ENCODE results near the gene NKAIN1. TPM values are rescaled to one million over a fixed set of nuclear protein-coding genes. Genes with fewer than 3 reads are reported as not detected.

NKAIN1 gene
- total RNA-seq, 1 experiment from 2014 or later: 1.1 TPM

DNA sequence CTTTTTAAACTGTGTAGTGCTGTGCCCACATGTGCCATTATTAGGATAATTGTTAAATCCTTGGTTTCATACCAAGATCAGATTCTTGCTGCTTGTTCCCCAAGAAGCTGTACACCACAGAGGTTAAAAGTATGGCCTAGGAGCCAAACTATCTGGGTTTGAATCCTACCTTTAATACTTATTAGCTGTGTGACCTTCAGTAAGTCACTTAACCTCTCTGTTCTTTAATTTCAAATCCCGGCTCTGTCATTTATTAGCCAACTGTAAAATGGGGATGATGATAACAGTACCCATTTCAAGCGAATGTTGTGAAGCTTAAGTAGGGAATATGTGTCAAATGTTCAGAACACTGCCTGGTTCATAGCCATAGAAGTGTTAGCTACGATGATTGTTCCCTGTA lies 32.6 kb downstream of the NKAIN1 start:
- no peak overlapping the region for H3K4me2 ChIP-seq (ENCODE audit: low read length)
- no peaks in the 10 kb centered on the region for H3K79me2 ChIP-seq (ENCODE audit: insufficient read depth, low read length)
- intact Hi-C loops (cut with micrococcal nuclease): no loop called here
- H4K20me1 ChIP-seq (ENCODE audit: insufficient read depth): no peaks in the 10 kb centered on the region
- no peak for DNase-seq (ENCODE audit: low read depth, low spot score)
- TF ChIP-seq CEBPB (IDR thresholded peaks at IDR 0.05; ENCODE audit: low read depth) (no peak), CBX3 (IDR thresholded peaks at IDR 0.05; ENCODE audit: low read depth) (no peak), EGR1 (IDR thresholded peaks at IDR 0.05; ENCODE audit: low read depth) (no peak), POLR2AphosphoS5 (IDR thresholded peaks at IDR 0.05; ENCODE audit: low read depth, low read length) (no peak), SIN3A (IDR thresholded peaks at IDR 0.05; ENCODE audit: low read depth) (no peak), ZFX (IDR thresholded peaks at IDR 0.05) (no peak), TCF7L2 (IDR thresholded peaks at IDR 0.05; ENCODE audit: borderline replicate concordance, extremely low read depth, insufficient read depth, insufficient read length) (no peak), SRF (IDR thresholded peaks at IDR 0.05; ENCODE audit: low read depth) (no peak), JUND (IDR thresholded peaks at IDR 0.05) (no peak), EZH2 (IDR thresholded peaks at IDR 0.05) (no peak), SP1 (IDR thresholded peaks at IDR 0.05; ENCODE audit: low read depth) (no peak), FOSL1 (IDR thresholded peaks at IDR 0.05; ENCODE audit: low read depth) (no peak), ELF1 (IDR thresholded peaks at IDR 0.05; ENCODE audit: borderline replicate concordance, low read depth) (no peak), ZNF274 (IDR thresholded peaks at IDR 0.05; ENCODE audit: low read depth, low read length) (no peak)
- TF ChIP-seq, protein P1, sequence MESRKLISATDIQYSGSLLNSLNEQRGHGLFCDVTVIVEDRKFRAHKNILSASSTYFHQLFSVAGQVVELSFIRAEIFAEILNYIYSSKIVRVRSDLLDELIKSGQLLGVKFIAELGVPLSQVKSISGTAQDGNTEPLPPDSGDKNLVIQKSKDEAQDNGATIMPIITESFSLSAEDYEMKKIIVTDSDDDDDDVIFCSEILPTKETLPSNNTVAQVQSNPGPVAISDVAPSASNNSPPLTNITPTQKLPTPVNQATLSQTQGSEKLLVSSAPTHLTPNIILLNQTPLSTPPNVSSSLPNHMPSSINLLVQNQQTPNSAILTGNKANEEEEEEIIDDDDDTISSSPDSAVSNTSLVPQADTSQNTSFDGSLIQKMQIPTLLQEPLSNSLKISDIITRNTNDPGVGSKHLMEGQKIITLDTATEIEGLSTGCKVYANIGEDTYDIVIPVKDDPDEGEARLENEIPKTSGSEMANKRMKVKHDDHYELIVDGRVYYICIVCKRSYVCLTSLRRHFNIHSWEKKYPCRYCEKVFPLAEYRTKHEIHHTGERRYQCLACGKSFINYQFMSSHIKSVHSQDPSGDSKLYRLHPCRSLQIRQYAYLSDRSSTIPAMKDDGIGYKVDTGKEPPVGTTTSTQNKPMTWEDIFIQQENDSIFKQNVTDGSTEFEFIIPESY (IDR thresholded peaks at IDR 0.05; ENCODE audit: extremely low read depth, insufficient replicate concordance, low read length): no peak
- TF ChIP-seq, protein P2, sequence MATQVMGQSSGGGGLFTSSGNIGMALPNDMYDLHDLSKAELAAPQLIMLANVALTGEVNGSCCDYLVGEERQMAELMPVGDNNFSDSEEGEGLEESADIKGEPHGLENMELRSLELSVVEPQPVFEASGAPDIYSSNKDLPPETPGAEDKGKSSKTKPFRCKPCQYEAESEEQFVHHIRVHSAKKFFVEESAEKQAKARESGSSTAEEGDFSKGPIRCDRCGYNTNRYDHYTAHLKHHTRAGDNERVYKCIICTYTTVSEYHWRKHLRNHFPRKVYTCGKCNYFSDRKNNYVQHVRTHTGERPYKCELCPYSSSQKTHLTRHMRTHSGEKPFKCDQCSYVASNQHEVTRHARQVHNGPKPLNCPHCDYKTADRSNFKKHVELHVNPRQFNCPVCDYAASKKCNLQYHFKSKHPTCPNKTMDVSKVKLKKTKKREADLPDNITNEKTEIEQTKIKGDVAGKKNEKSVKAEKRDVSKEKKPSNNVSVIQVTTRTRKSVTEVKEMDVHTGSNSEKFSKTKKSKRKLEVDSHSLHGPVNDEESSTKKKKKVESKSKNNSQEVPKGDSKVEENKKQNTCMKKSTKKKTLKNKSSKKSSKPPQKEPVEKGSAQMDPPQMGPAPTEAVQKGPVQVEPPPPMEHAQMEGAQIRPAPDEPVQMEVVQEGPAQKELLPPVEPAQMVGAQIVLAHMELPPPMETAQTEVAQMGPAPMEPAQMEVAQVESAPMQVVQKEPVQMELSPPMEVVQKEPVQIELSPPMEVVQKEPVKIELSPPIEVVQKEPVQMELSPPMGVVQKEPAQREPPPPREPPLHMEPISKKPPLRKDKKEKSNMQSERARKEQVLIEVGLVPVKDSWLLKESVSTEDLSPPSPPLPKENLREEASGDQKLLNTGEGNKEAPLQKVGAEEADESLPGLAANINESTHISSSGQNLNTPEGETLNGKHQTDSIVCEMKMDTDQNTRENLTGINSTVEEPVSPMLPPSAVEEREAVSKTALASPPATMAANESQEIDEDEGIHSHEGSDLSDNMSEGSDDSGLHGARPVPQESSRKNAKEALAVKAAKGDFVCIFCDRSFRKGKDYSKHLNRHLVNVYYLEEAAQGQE (IDR thresholded peaks at IDR 0.05; ENCODE audit: low read depth): no peak
- TF ChIP-seq, protein P3, sequence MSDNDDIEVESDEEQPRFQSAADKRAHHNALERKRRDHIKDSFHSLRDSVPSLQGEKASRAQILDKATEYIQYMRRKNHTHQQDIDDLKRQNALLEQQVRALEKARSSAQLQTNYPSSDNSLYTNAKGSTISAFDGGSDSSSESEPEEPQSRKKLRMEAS (IDR thresholded peaks at IDR 0.05): no peak
- TF ChIP-seq, protein P4, sequence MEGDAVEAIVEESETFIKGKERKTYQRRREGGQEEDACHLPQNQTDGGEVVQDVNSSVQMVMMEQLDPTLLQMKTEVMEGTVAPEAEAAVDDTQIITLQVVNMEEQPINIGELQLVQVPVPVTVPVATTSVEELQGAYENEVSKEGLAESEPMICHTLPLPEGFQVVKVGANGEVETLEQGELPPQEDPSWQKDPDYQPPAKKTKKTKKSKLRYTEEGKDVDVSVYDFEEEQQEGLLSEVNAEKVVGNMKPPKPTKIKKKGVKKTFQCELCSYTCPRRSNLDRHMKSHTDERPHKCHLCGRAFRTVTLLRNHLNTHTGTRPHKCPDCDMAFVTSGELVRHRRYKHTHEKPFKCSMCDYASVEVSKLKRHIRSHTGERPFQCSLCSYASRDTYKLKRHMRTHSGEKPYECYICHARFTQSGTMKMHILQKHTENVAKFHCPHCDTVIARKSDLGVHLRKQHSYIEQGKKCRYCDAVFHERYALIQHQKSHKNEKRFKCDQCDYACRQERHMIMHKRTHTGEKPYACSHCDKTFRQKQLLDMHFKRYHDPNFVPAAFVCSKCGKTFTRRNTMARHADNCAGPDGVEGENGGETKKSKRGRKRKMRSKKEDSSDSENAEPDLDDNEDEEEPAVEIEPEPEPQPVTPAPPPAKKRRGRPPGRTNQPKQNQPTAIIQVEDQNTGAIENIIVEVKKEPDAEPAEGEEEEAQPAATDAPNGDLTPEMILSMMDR (IDR thresholded peaks at IDR 0.05 in 2 of 3, conservative IDR thresholded peaks at IDR 0.05 in 1 of 3; ENCODE audit: borderline replicate concordance in 1 of 3, insufficient read depth in 1 of 3, low read depth in 2 of 3, low read length in 2 of 3): no peak
- TF ChIP-seq, protein P5, sequence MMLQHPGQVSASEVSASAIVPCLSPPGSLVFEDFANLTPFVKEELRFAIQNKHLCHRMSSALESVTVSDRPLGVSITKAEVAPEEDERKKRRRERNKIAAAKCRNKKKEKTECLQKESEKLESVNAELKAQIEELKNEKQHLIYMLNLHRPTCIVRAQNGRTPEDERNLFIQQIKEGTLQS (IDR thresholded peaks at IDR 0.05): no peak
- ChIA-PET CTCF (no interaction called here), RAD21 (ENCODE audit: low non-redundant PET in 1 of 2, low total read pairs in 2 of 2, uncharacterized antibody in 2 of 2, unreplicated experiment in 2 of 2) (no interaction called here), POLR2A (no interaction called here)
- no peaks in the 10 kb centered on the region for H3K36me3 ChIP-seq (ENCODE audit: control insufficient read depth in 1 of 2, insufficient read depth in 2 of 2, low read length in 2 of 2)
- BruUV-seq (replicated peaks): no TSS peak
- H3K4me1 ChIP-seq (ENCODE audit: control insufficient read depth in 1 of 2, insufficient read depth in 2 of 2, low read length in 2 of 2): no peaks in the 10 kb centered on the region
- no peak overlapping the region for H2AFZ ChIP-seq (ENCODE audit: low read depth, low read length, poor library complexity, severe bottlenecking)
- no peaks in the 10 kb centered on the region for H3K9me2 ChIP-seq (ENCODE audit: insufficient read depth)
- ATAC-seq: no peak
- H3K4me3 ChIP-seq (replicated peaks in 1 of 2; ENCODE audit: low read depth in 1 of 2, low read length in 2 of 2): no peak overlapping the region
- no peaks in the 10 kb centered on the region for H3K27me3 ChIP-seq (ENCODE audit: insufficient read depth, low read length)
- no peak overlapping the region for H3K27ac ChIP-seq (ENCODE audit: low read depth, low read length)
- H3K9me3 ChIP-seq (ENCODE audit: control insufficient read depth in 1 of 2, insufficient read depth in 1 of 2, low read depth in 1 of 2, low read length in 2 of 2): no peaks in the 10 kb centered on the region
- no peak overlapping the region for H3K9ac ChIP-seq (ENCODE audit: low read length)
